HG02798 (cell line): ENCODE measurements around the gene F3.

Experiments
- ATAC-seq: cut with Tn5 transposase; IDR thresholded peaks from one replicate; pipeline ENCODE4 v1.9.1; 2021; ENCODE audit warnings: mild to moderate bottlenecking; ENCODE audit not compliant: unreplicated experiment, poor library complexity

F3 gene

DNA sequence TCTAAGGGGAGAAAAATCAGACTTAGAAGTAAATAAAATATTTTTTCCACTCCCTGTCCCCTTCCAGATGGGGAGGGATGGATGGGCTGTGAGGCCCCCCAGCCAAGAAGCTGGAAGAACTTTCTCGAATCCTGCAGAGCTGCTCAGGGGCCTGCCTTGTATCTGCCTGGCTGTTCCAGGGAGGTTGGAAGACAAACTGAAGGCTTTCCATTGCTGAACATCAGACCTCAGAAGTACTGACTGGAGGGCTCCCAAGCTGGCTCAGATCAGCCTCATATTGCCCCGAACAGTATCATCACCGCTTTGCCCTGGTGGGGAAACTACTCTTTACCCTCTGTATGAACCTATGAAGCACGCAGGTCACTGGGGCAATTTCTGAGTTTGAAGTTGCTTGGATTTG is 12.4 kb upstream of the F3 start:
- no peak for ATAC-seq

GRCh38 chr1:94553323-94553730 is 11.8 kb upstream of the F3 start:
- no peak for ATAC-seq

DNA sequence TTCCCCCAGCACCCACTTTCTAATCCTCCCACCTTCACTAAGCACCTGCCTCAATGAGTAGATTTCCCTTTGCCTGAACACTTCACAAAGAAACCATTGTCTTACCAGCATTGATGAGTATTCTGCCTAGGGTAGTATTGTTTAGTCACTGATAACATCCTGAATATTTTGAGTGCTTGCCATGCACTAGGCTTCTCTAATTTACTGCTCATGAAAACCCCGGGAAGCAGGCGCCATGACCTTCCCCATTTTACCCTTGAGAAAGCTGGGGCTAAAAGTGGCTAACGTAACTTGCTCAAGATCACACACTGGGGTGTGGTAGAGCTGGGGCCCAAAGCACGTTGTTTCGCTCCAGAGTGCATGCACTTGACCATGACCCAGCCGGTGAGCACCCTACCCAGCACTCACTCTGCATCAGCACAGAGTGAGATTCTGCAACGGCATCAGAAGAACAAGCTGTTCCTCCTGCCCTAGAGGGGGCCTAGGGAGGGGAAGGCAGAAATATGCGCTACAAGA is 10.6 kb upstream of the F3 start:
- no peak for ATAC-seq

DNA sequence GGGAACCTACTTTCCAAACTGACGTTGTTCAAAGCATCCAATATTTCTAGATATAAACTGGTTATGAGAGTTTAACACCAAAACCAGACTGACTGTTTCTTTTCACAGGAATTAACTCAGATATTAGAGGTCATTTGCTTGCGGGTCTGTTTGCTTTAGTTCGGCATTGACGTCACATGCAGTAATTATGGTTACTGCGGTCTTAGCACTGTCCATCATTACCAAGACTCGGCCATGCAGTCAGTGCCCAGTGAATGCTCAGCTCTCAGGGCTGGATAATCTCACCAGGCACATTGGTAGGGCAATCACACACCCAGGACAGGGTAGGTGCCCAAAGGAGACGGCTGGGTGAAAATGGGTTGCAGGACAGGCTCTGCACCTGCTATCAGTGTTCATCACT is 9.9 kb upstream of the F3 start:
- ATAC-seq, result no peak

- no peak for ATAC-seq
These were observed 9.3 kb upstream of the F3 start for GRCh38 chr1:94550800-94551241.

DNA sequence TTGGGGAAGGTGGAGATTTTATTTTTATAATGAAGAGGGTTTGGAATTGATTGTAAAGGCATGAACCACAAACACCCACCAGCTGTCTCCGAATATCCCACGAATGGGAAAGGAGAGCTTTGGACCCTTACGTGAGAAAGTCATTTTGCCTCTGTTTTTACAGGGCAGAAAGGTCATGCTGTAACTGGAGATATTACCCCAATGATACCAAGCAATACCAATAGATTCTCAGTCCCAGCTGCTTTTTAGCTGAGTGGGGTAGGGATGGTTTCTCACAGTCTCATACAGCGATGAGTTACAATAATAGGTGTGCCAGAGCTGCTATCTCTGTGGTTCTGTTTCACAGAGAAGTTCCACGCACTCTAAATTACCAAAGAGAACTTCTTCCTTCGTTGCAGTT is 8.8 kb upstream of the F3 start:
- no peak for ATAC-seq

- no peak for ATAC-seq
These were observed 8.1 kb upstream of the F3 start for GRCh38 chr1:94549706-94550105.

- ATAC-seq, result no peak
These were observed 3.3 kb upstream of the F3 start for GRCh38 chr1:94544706-94545490.

DNA sequence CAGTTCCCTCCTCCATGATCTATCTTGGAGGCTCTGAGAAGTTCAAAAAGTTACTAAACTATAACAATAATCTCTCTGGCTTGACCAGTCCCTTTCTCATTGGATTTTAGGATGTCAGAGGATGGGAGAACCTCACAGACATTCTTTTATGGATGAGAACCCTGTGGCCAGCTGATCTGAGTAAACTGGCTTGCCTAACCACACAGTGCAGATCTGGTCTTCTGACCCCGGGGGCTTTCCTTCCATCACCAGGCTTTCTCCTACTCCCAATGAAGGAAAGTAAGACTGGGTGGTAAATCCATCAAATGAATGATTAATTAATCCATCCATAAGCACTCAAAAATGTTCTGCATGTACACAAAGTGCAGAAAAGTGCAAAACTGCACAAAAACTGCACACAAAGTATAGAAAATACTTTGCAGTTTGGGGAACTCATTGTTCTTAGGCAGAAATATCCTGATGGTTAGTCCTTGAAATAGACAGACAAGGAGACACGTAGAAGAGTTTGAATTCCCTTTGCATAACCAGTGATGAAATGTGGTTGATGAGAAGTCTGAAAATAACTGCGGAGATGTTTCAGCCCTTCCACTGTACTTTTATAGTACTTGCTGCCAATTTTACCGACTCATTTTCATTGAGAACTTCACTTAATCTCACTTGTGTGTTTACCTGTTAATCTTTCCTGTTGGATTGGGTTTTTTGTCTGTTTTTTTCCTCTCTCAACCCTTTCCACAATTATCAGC is 2.5 kb upstream of the F3 start:
- ATAC-seq, result no peak

GRCh38 chr1:94543001-94543400 is 1.4 kb upstream of the F3 start:
- ATAC-seq, result no peak

GRCh38 chr1:94542088-94542870 is 720 bp upstream of the F3 start:
- peak; percentile 29 for ATAC-seq

DNA sequence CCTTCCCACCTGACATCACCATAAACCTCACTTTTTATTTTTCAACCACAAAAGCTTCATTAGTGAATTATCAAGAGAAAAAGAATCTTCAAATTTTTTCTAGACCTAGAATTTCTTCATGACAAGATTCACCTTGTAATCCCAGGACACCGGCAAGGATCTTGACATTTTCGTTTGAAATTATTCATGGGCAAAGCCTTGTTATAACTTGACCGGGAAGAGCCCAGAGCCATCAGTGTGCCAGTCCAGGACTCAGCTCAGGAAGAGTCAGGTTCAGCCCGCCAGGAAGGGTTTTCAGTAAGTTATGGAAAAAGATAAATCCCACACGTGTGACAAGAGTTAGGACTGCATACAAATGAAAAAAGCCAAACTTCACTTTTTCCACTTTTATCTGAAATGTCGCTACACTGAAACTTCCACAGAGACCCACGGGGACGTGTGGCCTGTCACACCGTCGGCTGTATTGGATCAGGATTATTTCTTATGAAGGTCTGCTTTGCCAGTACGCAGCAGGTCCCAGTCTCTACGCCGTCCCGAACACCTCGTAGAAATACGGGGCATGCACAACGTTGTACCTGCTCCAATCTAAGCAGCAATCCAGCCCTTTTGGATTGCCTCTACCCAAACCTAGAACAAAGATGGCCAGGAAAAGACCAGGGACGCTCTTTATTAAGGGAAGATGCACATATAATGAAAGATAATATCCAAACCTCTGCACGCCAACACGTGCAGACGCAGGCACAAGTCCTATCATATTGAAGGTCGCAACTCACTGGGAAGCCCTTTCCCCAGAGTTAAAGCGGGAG is 916 bp downstream of the F3 start:
- no peak for ATAC-seq

GRCh38 chr1:94539496-94539895 is 2.1 kb downstream of the F3 start:
- no peak for ATAC-seq

DNA sequence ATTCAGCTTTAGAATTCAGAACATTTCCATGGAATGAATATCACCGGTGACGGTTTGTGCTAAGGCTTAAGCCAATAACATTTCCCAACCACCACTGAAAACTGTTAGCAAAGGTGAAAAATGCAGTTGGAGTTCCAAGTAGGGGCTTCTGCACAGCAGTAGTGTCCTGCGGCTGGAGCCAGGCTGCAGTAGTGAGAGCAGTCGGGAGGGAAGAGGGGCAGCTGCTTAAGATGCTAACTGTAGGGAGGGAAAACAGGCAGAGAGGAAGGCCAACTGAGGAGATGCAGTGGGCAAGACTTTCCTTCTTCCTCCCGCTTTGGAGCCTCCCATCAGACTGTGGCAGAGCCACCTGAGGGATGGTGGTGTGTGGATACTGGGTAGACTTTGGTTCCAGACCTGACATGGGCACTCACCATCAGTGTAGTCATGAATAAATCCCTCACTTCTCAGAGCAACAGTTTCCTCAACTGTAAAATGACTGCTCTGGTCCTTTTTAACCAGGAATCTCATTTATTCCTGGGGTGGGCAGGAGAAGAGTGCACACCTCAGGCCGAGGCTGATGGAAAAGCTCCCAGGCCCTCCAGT is 3.2 kb downstream of the F3 start:
- no peak for ATAC-seq

GRCh38 chr1:94537254-94537653 is 4.3 kb downstream of the F3 start:
- ATAC-seq, result no peak

DNA sequence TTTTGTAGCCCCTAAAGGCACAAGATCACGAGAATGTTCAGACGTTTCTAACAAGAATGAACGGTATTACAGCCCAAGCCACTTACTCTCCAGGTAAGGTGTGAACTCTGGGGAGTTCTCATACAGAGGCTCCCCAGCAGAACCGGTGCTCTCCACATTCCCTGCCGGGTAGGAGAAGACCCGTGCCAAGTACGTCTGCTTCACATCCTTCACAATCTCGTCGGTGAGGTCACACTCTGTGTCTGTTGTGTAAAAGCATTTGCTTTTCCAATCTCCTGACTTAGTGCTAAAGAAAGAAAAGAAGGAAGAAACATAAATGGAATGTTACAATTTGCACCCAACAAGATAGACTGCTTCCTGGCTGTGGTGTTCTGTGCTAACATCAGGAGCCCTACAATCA is 5.7 kb downstream of the F3 start:
- ATAC-seq, result no peak

DNA sequence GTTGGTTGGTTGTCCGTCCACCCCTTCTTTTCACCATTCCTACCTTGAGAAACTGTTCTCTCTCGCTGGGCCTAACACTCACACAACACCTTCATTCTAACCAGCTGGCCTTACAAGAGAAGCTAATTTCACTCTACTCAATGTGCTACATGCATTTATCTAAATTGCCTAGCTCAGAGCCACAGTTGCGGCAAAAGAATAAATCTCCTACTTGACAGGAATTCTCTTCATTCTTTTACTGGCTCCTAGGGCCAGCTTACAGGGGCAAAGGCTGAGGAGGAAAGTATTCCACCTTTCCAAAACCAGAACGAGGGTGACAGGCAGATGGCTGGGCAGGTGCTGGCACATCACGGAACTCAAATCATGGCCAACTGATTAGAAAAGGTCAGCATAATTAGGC is 6.5 kb downstream of the F3 start:
- ATAC-seq, result no peak

DNA sequence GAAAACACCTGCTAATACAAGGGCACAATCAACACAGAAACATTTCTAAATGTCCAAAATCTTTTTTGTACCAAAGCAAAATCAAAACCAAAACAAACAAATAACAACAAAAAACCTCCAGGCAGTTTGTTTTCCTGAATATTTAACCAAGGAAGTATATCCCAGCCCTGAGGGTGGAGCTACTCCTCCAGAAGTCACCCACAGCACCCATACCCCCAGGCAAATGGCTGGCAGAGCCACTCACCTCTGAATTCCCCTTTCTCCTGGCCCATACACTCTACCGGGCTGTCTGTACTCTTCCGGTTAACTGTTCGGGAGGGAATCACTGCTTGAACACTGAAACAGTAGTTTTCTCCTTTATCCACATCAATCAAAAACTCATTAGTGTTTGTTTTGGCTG is 9.5 kb downstream of the F3 start:
- ATAC-seq, result no peak

GRCh38 chr1:94531664-94532063 is 9.9 kb downstream of the F3 start:
- no peak for ATAC-seq
